PFSK-1 (cell line): ENCODE results near the gene TERF2IP.

Experiments
- FOXP2 ChIP-seq: optimal IDR thresholded peaks from 2 replicates; pipeline ENCODE3; 2011; ENCODE audit warnings: borderline replicate concordance, control low read depth, inconsistent platforms; ENCODE audit not compliant: insufficient read depth; ENCODE audit errors: extremely low read length, extremely low read depth
- POLR2AphosphoS5 ChIP-seq: IDR thresholded peaks from 2 replicates; pipeline ENCODE4 v1.6.1; 2012; ENCODE audit warnings: low read depth, mild to moderate bottlenecking, control low read depth, low read length, moderate library complexity
- REST ChIP-seq, 2 experiments: IDR thresholded peaks; 2 replicates each; pipeline versions ENCODE4 v1.6.1 to v1.8.0; 2011 to 2012; ENCODE audit warnings: low read depth in 2 of 2, low read length in 2 of 2, control low read depth in 1 of 2, inconsistent platforms in 1 of 2, mild to moderate bottlenecking in 1 of 2, moderate library complexity in 1 of 2; ENCODE audit not compliant: insufficient read depth in 1 of 2
- SIN3A ChIP-seq: IDR thresholded peaks from 2 replicates; pipeline ENCODE4 v1.6.1; 2012; ENCODE audit warnings: mild to moderate bottlenecking, low read length, moderate library complexity, borderline replicate concordance; ENCODE audit not compliant: insufficient read depth

TERF2IP gene

DNA sequence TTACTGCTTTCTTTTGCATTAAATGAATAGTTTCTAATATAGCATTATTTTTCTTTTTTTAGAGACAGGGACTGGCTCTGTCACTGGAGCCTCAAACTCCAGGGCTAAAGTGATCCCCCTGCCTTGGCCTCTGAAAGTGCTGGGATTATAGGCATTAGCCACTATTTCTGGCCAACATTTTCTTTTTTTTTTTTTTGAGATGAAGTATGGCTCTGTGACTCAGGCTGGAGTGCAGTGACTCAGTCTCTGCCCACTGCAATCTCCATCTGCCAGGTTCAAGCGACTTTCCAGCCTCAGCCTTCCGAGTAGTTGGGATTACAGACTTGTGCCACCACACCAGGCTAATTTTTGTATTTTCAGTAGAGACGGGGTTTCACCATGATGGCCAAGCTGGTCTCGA is 55.7 kb downstream of the TERF2IP start:
- TF ChIP-seq FOXP2 (no peak), REST (IDR thresholded peaks at IDR 0.05; ENCODE audit: insufficient read depth in 1 of 2, low read depth in 2 of 2, low read length in 2 of 2) (no peak), POLR2AphosphoS5 (no peak), SIN3A (no peak)
